HG03460 (cell line): Measurements from ENCODE around the gene KDM4C.

Source experiments
- ATAC-seq: cut with Tn5 transposase; IDR thresholded peaks from one replicate; pipeline ENCODE4 v1.9.1; 2021; ENCODE audit not compliant: unreplicated experiment

The KDM4C gene

DNA sequence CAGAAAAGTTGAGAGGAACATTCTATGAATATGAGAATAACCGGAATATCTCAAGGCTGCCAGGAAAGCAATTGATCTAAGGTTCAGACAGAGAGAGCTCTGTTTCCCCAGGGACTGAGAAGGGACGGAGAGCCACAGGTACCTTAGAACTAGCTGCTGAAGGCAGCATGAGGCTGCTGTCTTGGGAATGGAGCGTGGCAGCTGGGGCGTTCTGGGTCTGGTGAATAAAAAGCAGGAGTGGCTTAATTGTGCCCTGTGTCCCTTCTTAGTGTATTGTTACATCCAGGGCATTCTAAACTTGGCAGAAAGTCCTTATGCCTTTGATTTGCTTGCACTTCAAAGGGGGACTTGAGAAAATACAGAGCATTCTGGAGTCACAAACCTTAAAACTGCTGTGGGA, 434.5 kb downstream of the KDM4C start:
- no peak for ATAC-seq

DNA sequence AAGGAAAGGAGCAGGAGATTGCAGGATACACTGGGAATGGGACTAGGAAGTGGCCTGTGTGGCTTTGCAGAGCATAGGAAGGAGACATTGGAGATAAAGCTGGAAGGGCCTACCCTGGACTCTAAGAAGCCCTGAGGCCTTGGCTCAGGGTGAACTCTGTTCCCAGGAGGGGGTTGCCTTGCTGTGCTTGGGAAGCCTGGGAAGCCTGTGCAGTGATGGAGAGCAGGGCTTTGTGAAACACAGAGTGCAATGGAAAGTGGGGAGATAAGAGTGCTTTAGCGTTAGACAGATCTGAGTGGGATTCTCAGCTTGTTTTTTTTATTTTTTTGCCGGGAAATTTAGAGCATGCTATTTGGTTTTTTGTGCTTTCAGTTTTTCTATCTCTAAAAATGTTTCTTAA, 437.8 kb downstream of the KDM4C start:
- no peak for ATAC-seq

DNA sequence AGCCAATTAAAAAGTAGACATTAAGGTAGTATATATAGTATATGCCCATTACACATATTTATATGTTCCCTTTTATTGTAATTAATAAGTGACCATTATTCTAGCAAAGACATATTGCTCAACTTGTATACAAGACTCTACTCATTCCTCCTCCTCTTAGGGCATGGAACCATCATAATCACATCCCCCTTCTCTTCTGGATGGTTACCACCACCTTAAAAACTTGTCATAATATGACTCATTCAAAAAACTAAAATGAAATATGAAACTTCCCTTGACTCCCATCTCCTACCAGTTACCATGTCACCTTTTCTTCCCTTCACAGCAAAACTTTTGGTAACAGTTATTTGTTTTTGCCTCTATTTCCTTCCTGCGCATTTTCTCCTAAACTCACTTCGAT, 438.7 kb downstream of the KDM4C start:
- no peak for ATAC-seq

DNA sequence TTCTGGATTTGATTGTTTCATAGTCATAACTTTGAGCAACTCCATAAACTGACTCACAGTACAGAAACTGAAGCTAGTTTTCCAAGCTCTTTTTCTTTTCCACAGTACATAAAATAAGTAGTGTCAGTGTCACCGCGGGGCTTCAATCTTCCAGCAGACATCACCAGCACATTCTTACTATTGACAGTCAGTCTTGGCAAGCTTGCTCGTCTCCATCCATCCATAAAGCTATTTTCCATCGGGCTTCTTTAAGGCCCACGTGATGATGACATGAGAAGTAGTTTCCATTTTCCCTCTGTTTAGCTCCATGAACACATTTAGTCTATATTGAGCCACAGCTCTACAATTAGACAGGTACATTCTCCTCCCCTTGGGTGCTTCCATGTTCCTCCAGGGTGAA, 443.4 kb downstream of the KDM4C start:
- no peak for ATAC-seq

DNA sequence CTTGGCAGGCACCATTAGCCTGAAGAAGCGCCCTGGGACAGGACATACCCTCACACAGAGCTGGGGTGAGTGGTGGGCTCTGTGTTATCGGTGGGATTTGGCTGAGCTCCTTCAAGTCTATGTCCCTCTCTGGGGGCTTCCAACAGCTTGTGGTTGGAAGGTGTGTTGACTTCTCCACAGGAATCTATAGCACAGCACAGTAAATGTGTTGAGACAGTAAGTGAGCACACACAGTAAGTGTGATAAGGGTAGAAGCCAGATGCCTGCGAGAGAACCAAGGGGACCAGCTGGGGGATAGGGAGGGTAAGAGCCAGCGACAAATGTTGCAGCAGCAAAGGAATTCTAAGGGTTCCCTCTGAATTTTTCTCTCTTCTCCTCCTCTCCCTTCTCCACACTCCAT, 448.0 kb downstream of the KDM4C start:
- ATAC-seq = no peak

DNA sequence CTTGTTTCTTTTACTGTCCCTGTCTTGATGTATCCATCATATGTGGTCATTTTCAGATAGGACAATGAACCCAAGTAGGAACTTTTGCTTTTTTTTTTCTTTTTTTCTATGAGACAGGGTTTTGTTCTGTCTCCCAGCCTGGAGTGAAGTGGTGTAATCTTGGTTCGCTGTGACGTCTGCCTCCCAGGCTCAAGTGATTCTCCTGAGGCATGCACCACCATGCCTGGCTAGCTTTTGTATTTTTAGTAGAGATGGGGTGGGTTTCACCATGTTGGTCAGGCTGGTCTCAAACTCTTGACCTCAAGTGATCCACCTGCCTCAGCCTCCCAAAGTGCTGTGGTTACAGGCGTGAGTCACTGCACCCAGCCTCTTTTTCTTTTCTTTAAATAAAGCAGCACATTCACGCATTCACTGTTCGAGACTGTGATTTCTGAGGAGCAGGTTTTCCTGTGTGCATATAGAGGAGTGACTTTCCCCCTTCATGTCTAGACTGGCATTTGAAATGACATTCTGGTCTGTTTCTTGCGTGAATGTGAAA, 448.5 kb downstream of the KDM4C start:
- no peak for ATAC-seq

DNA sequence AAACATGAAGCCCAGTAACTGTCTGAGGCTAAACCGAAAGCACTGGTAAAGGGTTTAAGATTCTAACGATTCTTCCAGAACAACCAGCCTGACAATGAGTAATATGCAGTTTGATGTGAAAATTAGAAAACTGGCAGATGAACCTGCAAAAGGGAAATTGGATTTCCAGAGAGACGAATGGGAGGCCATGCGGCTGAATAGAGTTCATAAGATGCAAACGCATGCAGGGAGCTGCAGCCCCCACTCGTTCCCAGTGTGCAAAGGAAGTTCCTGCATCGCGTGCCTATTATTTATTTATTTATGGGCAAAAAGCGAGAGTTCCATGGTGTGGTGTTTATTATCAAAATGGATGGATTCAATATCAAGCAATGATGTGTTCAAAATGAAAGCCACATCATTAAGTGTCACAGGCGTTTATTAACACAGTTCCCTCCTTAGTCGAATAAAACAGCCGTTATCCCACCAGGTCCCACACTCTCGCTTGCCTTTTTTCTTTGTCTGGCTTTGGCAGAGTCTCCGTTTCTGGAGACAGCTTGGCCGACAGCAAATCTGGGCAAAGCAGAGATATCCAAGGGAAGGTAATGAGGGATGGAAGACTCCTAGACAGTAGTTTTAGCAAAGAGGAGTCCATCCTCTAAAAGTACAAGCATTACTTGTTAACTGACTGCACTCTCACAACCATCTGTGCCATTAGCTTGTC, 451.4 kb downstream of the KDM4C start:
- ATAC-seq = no peak

DNA sequence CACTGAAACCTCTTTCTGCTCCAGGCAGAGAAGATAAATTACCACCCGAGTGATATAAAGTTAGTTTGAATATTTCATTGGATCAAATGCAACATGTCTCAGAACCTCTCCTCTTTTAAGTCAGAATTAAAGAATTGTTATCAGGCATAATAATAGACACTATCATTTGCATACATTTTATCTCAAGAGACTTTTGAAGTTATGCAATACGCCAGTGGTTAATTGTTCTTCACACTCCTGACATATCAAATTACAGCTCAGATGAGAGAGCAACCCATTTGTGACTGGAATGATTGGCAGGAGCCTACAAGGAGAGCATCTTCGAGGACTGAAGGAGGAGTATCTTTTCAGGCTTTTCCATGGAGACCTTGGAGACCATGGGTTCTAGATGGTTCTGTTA, 452.2 kb downstream of the KDM4C start:
- no peak for ATAC-seq

DNA sequence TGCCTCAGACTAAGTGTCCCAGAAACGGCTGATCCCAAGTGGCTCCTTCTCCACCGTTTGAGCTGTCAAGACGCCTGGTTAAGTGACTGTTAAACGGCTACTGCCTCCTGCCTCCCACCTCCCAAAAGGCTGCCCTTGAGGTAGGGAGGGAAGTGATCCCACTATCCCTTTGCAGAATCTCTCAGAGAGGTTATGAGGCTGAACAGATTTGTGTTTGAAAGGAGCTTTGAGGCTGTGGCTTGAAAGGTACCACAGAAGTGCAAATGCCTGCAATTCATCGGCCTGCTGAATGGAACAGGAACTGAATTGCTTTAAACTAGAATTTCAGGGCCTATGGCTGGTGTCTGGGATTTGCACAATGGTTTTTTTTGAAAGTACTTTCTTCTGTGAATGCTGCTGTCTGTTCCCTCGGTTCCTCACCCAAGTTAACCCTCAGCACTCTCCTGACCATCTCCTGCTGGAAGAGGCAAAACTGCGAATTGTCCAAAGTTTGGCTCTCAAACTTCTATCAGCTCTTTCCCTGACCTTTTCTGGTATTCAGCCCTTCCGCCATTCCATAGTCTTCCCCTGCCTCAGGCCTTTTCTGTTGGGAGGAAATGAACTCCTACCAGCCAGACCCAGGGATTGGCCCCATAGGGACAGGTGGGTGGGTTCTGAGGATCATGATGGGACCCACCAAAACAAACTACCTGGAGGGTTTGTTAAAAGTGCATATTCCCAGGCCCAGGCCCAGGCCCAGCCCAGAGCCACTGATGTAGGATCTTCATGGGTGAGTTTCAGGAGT, 453.3 kb downstream of the KDM4C start:
- no peak for ATAC-seq

DNA sequence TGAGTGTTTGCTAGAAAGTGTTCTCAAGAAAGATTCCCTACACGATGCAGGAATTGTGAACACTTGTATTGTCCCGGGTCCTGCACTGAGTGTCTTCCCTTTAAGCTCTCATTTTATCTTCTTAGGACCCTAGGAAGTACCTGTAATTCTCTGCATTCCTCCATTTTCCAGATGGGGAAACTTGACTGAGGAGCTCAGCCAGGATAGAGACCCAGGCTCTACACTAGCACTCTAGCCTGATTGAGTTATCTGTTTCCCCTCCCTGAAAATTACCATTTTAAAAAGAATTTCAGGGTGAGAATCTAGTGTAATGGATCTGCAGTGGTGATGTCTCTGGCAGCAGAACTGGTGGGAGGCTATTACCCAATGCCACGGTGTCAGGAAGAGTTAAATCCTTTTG, 453.9 kb downstream of the KDM4C start:
- no peak for ATAC-seq

DNA sequence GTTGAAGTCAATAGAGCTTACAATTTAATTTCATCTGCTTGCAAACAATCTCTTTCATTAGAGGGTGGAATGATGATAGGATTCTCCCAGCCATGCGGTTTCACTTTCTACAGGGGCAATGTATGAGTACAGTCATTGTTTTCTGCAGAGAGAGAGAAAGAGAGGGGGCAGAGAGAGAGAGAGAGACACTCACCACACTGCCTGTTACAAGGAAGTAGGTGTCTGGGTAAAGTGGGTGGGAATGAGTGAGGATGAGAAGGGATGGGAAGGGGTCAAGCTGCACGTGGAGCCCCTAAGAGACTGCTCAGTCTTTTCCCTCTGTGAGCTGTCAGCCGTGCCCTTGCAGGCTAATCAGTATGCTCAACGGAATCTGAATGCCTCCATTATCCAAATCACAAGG, 454.3 kb downstream of the KDM4C start:
- no peak for ATAC-seq

DNA sequence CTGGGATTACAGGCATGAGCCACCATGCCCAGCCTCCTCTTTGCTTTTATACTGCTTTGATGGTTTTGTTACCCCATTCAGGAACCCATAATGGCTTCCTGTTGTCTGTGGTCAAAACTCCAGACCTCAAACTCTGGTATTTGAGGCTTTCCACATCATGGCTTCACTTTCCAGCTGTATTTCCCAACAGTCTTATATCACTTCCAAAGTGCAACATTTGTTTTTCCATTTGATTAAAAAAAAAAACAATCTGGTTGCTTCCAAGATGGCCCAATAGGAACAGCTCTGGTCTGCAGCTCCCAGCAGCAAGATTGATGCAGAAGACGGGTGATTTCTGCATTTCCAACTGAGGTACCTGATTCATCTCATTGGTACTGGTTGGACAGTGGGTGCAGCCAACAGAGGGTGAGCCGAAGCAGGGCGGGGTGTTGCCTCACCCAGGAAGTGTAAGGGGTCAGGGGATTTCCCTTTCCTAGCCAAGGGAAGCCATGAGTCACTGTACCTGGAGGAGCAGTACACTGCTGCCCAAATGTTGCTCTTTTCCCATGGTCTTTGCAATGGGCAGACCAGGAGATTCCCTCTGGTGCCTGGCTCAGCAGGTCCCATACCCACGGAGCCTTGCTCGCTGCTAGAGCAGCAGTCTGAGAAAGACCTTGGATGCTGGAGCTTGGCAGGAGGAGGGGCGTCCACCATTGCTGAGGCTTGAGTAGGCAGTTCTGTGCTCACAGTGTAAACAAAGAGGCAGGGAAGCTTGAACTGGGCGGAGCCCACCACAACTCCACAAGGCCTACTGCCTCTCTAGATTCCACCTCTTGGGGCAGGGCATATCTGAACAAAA, 458.4 kb downstream of the KDM4C start:
- ATAC-seq = no peak

DNA sequence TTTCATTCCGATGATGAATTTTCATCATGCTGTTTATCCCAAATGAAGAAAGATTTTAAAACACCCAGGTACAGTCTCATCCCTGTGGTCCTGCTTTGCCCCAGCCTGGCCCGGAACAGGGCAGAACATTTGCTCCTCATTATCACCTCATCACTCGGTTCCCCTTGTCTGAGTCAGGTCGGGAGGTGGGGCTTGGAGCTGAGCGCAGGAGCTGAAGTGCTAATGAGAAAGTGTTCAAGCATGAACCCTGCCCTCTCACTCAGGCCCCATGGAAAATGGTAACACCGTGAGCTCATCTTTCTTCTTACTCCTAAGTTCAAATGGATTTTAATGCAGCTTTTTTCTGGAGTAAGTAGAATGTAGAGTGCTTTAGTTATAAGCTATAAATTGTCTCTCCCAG, 466.2 kb downstream of the KDM4C start:
- no peak for ATAC-seq
